SK-N-SH (cell line): ENCODE measurements around the gene TRMT10A. TPM values are rescaled to one million over a fixed set of nuclear protein-coding genes. Genes with fewer than 3 reads are reported as not detected.
A peak's percentile ranks its signal among the peaks of the same experiment; 100 is the strongest.

Experiments
- CTCF ChIA-PET: fragments of 300-600, 350-600 bp; formaldehyde crosslinking; extraction: SDS; loops from one replicate; lab custom pipeline; 2021; lab: Yijun Ruan, JAX
- POLR2A ChIA-PET: fragments of 350-600 bp; sonication (Branson Sonifier 250); formaldehyde crosslinking; extraction: SDS; loops from one replicate; lab custom pipeline; 2020; ENCODE audit warnings: antibody characterized with exemption, inconsistent platforms; lab: Yijun Ruan, JAX
- DNase-seq: peaks from one replicate; pipeline ENCODE4 v3.0.0; 2012
- H2AFZ ChIP-seq: fragments of 200-600 bp; sonication (generic); 2 replicates; pipeline ENCODE4 v1.8.1; 2016; ENCODE audit warnings: antibody characterized with exemption, mild to moderate bottlenecking, low read depth
- H3F3A ChIP-seq: fragments of 200-600 bp; sonication (generic); replicated peaks from 2 replicates; pipeline ENCODE3; 2016; ENCODE audit warnings: antibody characterized with exemption, mild to moderate bottlenecking; ENCODE audit not compliant: insufficient read depth
- H3K27ac ChIP-seq, 2 experiments: fragments of 200-500 bp in 1 of 2; fragments of 200-600 bp in 1 of 2; sonication (Bioruptor generic) in 1 of 2; sonication (generic), shearing (Covaris generic) in 1 of 2; 2 replicates each; pipeline versions ENCODE4 v1.5.1 to v1.6.1; 2014 to 2016; ENCODE audit warnings: low read depth in 2 of 2, inconsistent platforms in 1 of 2, low read length in 1 of 2, mild to moderate bottlenecking in 1 of 2, mixed read lengths in 1 of 2
- H3K27me3 ChIP-seq: fragments of 200-600 bp; sonication (generic), shearing (Covaris generic); 2 replicates; pipeline ENCODE4 v1.6.1; 2016; ENCODE audit warnings: mixed run types; ENCODE audit not compliant: insufficient read depth
- H3K36me3 ChIP-seq, 2 experiments: fragments of 200-500 bp in 1 of 2; fragments of 200-600 bp in 1 of 2; sonication (Bioruptor generic) in 1 of 2; sonication (generic) in 1 of 2; replicated peaks in 1 of 2; 2 replicates each; pipeline versions ENCODE3 to v1.5.1; 2014 to 2016; ENCODE audit warnings: low read length in 1 of 2, mild to moderate bottlenecking in 1 of 2; ENCODE audit not compliant: insufficient read depth in 2 of 2, control insufficient read depth in 1 of 2
- H3K4me1 ChIP-seq, 2 experiments: fragments of 200-500 bp in 1 of 2; fragments of 200-600 bp in 1 of 2; sonication (Bioruptor generic) in 1 of 2; sonication (generic), shearing (Covaris generic) in 1 of 2; 2 replicates each; pipeline versions ENCODE4 v1.5.1 to v1.6.1; 2014 to 2016; ENCODE audit warnings: low read depth in 1 of 2, low read length in 1 of 2, mixed run types in 1 of 2; ENCODE audit not compliant: insufficient read depth in 2 of 2, control insufficient read depth in 1 of 2
- H3K4me2 ChIP-seq: fragments of 200-600 bp; sonication (generic), shearing (Covaris generic); 2 replicates; pipeline ENCODE4 v1.6.1; 2017; ENCODE audit warnings: mixed run types
- H3K4me3 ChIP-seq, 2 experiments: fragments of 200-500 bp in 1 of 2; fragments of 200-600 bp in 1 of 2; sonication (Bioruptor generic) in 1 of 2; sonication (generic), shearing (Covaris generic) in 1 of 2; 2 replicates each; pipeline versions ENCODE4 v1.5.1 to v1.8.1; 2014 to 2016; ENCODE audit warnings: low read depth in 2 of 2, inconsistent platforms in 1 of 2, low read length in 1 of 2, mild to moderate bottlenecking in 1 of 2, mixed read lengths in 1 of 2, moderate library complexity in 1 of 2
- H3K79me2 ChIP-seq: fragments of 200-600 bp; sonication (generic); 2 replicates; pipeline ENCODE4 v1.8.1; 2017; ENCODE audit warnings: mild to moderate bottlenecking; ENCODE audit not compliant: insufficient read depth
- H3K9ac ChIP-seq: fragments of 200-600 bp; sonication (generic); 2 replicates; pipeline ENCODE4 v1.6.1; 2017; ENCODE audit warnings: mixed run types
- H3K9me2 ChIP-seq: fragments of 200-600 bp; sonication (generic); 2 replicates; pipeline ENCODE4 v1.6.1; 2017; ENCODE audit warnings: mixed run types
- H3K9me3 ChIP-seq: fragments of 200-600 bp; sonication (generic); 2 replicates; pipeline ENCODE4 v1.6.1; 2017; ENCODE audit warnings: mixed run types, mild to moderate bottlenecking, moderate library complexity
- H4K20me1 ChIP-seq: fragments of 200-600 bp; sonication (generic); 2 replicates; pipeline ENCODE4 v1.6.1; 2017; ENCODE audit warnings: mild to moderate bottlenecking, mixed run types; ENCODE audit not compliant: insufficient read depth
- CTCF ChIP-seq: fragments of 200-600 bp; sonication (generic); IDR thresholded peaks from 2 replicates; pipeline ENCODE4 v1.6.1; 2017; ENCODE audit warnings: antibody characterized with exemption, mild to moderate bottlenecking, moderate library complexity
- ELF1 ChIP-seq: IDR thresholded peaks from 2 replicates; pipeline ENCODE4 v1.4.0; 2012
- EP300 ChIP-seq, 2 experiments: IDR thresholded peaks; 2 replicates each; pipeline versions ENCODE4 v1.4.0 to v1.6.1; 2012; ENCODE audit warnings: borderline replicate concordance in 1 of 2, low read depth in 1 of 2, low read length in 1 of 2
- FOSL2 ChIP-seq: IDR thresholded peaks from 2 replicates; pipeline ENCODE4 v1.4.0; 2012; ENCODE audit warnings: low read depth, mild to moderate bottlenecking, moderate library complexity, borderline replicate concordance
- FOXM1 ChIP-seq: IDR thresholded peaks from 2 replicates; pipeline ENCODE4 v1.4.0; 2012; ENCODE audit warnings: low read depth, mild to moderate bottlenecking
- GATA2 ChIP-seq: sonication (generic); formaldehyde crosslinking; IDR thresholded peaks from 2 replicates; pipeline ENCODE4 v1.5.0; 2020; ENCODE audit warnings: mild to moderate bottlenecking, missing genetic modification reagents
- MXI1 ChIP-seq: IDR thresholded peaks from 2 replicates; pipeline ENCODE4 v1.6.1; 2012; ENCODE audit warnings: mild to moderate bottlenecking, low read depth, low read length, improper control_type of control experiment
- NRF1 ChIP-seq: IDR thresholded peaks from 2 replicates; pipeline ENCODE4 v1.6.1; 2012; ENCODE audit warnings: low read depth, mild to moderate bottlenecking, low read length
- POLR2AphosphoS5 ChIP-seq: IDR thresholded peaks from 2 replicates; pipeline ENCODE4 v1.6.1; 2012; ENCODE audit warnings: low read depth, low read length
- RAD21 ChIP-seq: IDR thresholded peaks from 2 replicates; pipeline ENCODE4 v1.6.1; 2012; ENCODE audit warnings: mild to moderate bottlenecking, low read length
- REST ChIP-seq: IDR thresholded peaks from 2 replicates; pipeline ENCODE4 v1.6.1; 2012; ENCODE audit warnings: mild to moderate bottlenecking, low read depth, low read length, moderate library complexity
- RFX5 ChIP-seq: IDR thresholded peaks from 2 replicates; pipeline ENCODE4 v1.6.1; 2012; ENCODE audit warnings: mild to moderate bottlenecking, improper control_type of control experiment, low read length
- SIN3A ChIP-seq: IDR thresholded peaks from 2 replicates; pipeline ENCODE4 v1.6.1; 2012; ENCODE audit warnings: low read depth, mild to moderate bottlenecking, low read length, moderate library complexity, borderline replicate concordance
- SMC3 ChIP-seq: IDR thresholded peaks from 2 replicates; pipeline ENCODE4 v1.6.1; 2012; ENCODE audit warnings: low read depth, low read length, improper control_type of control experiment
- TAF1 ChIP-seq: IDR thresholded peaks from 2 replicates; pipeline ENCODE4 v1.6.1; 2012; ENCODE audit warnings: low read depth, mild to moderate bottlenecking, low read length, moderate library complexity, borderline replicate concordance
- TEAD4 ChIP-seq: IDR thresholded peaks from 2 replicates; pipeline ENCODE4 v1.4.0; 2012; ENCODE audit warnings: mild to moderate bottlenecking, borderline replicate concordance; ENCODE audit not compliant: insufficient read depth
- USF2 ChIP-seq: fragments of 150-350 bp; IDR thresholded peaks from 2 replicates; pipeline ENCODE4 v1.6.1; 2017; ENCODE audit warnings: antibody characterized with exemption, low read length, low read depth, borderline replicate concordance
- ZBTB33 ChIP-seq: IDR thresholded peaks from 2 replicates; pipeline ENCODE4 v1.4.0; 2012; ENCODE audit warnings: low read depth, borderline replicate concordance
- polyA plus RNA-seq, 3 experiments: library from polyadenylated mRNA; depleted of rRNA; stranded (reverse); fragments of >200 nt; gene quantifications; 2 replicates each; pipeline ENCODE4 v1.2.3, GENCODE V29; 2012

TRMT10A gene
- polyA plus RNA-seq, 1 of the 3 experiments (the other 2 are of a cell fraction): 2.4 TPM

GRCh38 chr4:99564921-99565320 lies 1.1 kb upstream of the TRMT10A start:
- H3K4me2 ChIP-seq: no peak overlapping the region; the same call in 1 of the 2 replicates

More at GRCh38 chr4:99564921-99565320, 1.1 kb upstream of the TRMT10A start:
- peaks cover 5% of the 10 kb centered on the region for H3F3A ChIP-seq
- H3K9me2 ChIP-seq: no peaks in the 10 kb centered on the region
- H2AFZ ChIP-seq: peak overlapping the region; percentile 96
- no peaks in the 10 kb centered on the region for H3K9me3 ChIP-seq
- no peak overlapping the region for H3K9ac ChIP-seq
- TF ChIP-seq CTCF: no peak
- TF ChIP-seq ZBTB33: no peak
- no peak for TF ChIP-seq SIN3A
- TF ChIP-seq RFX5: no peak
- TF ChIP-seq NRF1: no peak
- no peak for TF ChIP-seq TEAD4
- TF ChIP-seq TAF1: no peak
- no peak for TF ChIP-seq SMC3
- TF ChIP-seq REST: no peak
- no peak for TF ChIP-seq FOXM1
- TF ChIP-seq POLR2AphosphoS5: no peak
- TF ChIP-seq USF2: no peak
- TF ChIP-seq ELF1: no peak
- no peak for TF ChIP-seq GATA2 (CRISPR knock-in tag)
- TF ChIP-seq MXI1: no peak
- TF ChIP-seq EP300 (IDR thresholded peaks at IDR 0.05; ENCODE audit: borderline replicate concordance in 1 of 2, low read depth in 1 of 2, low read length in 1 of 2): no peak
- no peak for TF ChIP-seq RAD21
- TF ChIP-seq FOSL2: no peak
- TF ChIP-seq, all 33 proteins: peak for 0
- ChIA-PET CTCF (interaction anchor here (0.7 to 2.1 kb wide), 4 partner anchors 23 to 384 kb away, joined by 3 to 6 read pairs (median 4); no protein-coding TSS in a partner anchor), POLR2A (no interaction called here)
- Histone ChIP-seq H3K36me3 (no peaks in the 10 kb centered on the region), H3K27ac (no peak overlapping the region), H3K4me3 (no peak overlapping the region), H4K20me1 (no peaks in the 10 kb centered on the region), H3K79me2 (no peaks in the 10 kb centered on the region), H3K27me3 (no peaks in the 10 kb centered on the region), H3K4me1 (no peaks in the 10 kb centered on the region; a peak in 1 of 4 replicates)
- no peak for DNase-seq
